Right lobe of liver (tissue), 6 donors: Measurements from ENCODE around the gene TRPM7. TPM values are rescaled to one million over a fixed set of nuclear protein-coding genes. Genes with fewer than 3 reads are reported as not detected.

ENCODE experiments used
- ATAC-seq, 4 donors: fragments of 200-7000 bp; cut with Tn5 transposase; one replicate each; pipeline ENCODE4 v1.9.1; 2020; ENCODE audit warnings: mild to moderate bottlenecking in 4 of 4, moderate library complexity in 4 of 4
- DNase-seq, 3 donors: peaks; one replicate each; pipeline ENCODE4 v3.0.0-alpha.2; 2020
- H3K27ac ChIP-seq, 3 donors: fragments of 200-600 bp; one replicate each; pipeline ENCODE4 v1.8.0; 2022
- H3K27me3 ChIP-seq, 2 donors: fragments of 200-600 bp; one replicate each; pipeline ENCODE4 v1.8.0; 2022
- H3K36me3 ChIP-seq, 4 donors: fragments of 200-600 bp; sonication (generic) in 1 of 4; one replicate each; pipeline versions ENCODE4 v1.5.1 to v1.8.0; 2017 to 2022; ENCODE audit warnings: control low read depth in 1 of 4
- H3K4me1 ChIP-seq, 4 donors: fragments of 200-600 bp; sonication (generic) in 1 of 4; one replicate each; pipeline versions ENCODE4 v1.5.1 to v1.8.0; 2017 to 2022; ENCODE audit warnings: control low read depth in 1 of 4
- H3K4me3 ChIP-seq, 3 donors: fragments of 200-600 bp; one replicate each; pipeline ENCODE4 v1.8.0; 2022
- H3K9me3 ChIP-seq, 4 donors: fragments of 200-600 bp; sonication (generic) in 1 of 4; one replicate each; pipeline versions ENCODE4 v1.5.1 to v1.8.0; 2017 to 2022; ENCODE audit warnings: control low read depth in 1 of 4
- CTCF ChIP-seq, 4 donors: fragments of 200-600 bp in 3 of 4; fragments of 450-650 bp in 1 of 4; IDR thresholded peaks; one replicate each; pipeline versions ENCODE4 v1.5.1 to v1.8.0; 2016 to 2022; ENCODE audit warnings: antibody characterized with exemption in 4 of 4, mild to moderate bottlenecking in 2 of 4
- POLR2A ChIP-seq: fragments of 450-650 bp; IDR thresholded peaks from one replicate; pipeline ENCODE4 v1.6.1; 2017; ENCODE audit warnings: antibody characterized with exemption, mild to moderate bottlenecking
- WGBS: methylation state at CpG from one replicate; pipeline ENCODE4 v1.1.6; 2018; ENCODE audit warnings: low coverage, low lambda C conversion rate; ENCODE audit not compliant: insufficient coverage; ENCODE audit errors: missing lambda C conversion rate; 5-methylcytosine and 5-hydroxymethylcytosine counted together
- intact Hi-C, 2 donors: fragments of 100-400 bp; cut with DNase I; formaldehyde crosslinking; loops; one replicate each; pipeline versions ENCODE4 v1.11.2 to v1.14.1; 2022
- total RNA-seq, 6 experiments: library from RNA; depleted of rRNA in 2 of 6; stranded (reverse); fragments of >200 nt in 2 of 6; fragmentation: NEBNext Ultra II Directional in 3 of 6; extraction: Animal tissue kit (Norgen Biotek cat#: 25700) in 3 of 6; gene quantifications; one replicate each; pipeline versions ENCODE4 v1.1.0 to v1.2.4, GENCODE V29; 2016 to 2023
- donor health status: DM: no; HTN: yes; CAD: no.
- donor health status: DM: no; HTN: no; CAD: no.
- donor health status: DM: no; HTN: no; CAD: no.
- donor health status: DM: no; HTN: yes; CAD: no.
- donor health status: DM: no; HTN: yes; CAD: no.

Gene TRPM7
- total RNA-seq, 6 experiments from 2014 or later, result 20.9 to 31.9 (median 24.7) TPM

DNA sequence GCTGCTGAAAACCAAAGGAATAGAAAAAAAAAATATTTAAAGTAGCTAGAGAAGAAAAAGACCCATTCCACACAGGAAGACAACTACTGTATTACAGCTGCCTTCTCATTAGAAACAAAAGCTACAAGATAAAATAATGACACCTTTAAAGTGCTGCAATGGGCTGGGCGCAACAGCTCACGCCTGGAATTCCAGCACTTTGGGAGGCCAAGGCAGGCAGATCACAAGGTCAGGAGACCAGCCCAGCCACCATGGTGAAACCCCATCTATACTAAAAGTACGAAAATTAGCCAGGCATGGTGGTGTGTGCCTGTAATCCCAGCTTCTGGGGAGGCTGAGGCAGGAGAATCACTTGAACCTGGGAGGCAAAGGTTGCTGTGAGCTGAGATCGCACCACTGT is 31.0 kb downstream of the TRPM7 start:
- Histone ChIP-seq H3K27ac (no peak overlapping the region), H3K4me3 (no peak overlapping the region), H3K27me3 (no peaks in the 10 kb centered on the region), H3K36me3 (peaks cover 0 to 51% (median 15%) of the 10 kb centered on the region in 4 donors), H3K9me3 (no peaks in the 10 kb centered on the region), H3K4me1 (no peaks in the 10 kb centered on the region)
- WGBS, result 81% methylated on average over 3 of the region's 4 CpGs
- DNase-seq (no peak), ATAC-seq (no peak)
- TF ChIP-seq CTCF (IDR thresholded peaks at IDR 0.05), result no peak
- no peak for TF ChIP-seq POLR2A
- intact Hi-C loops, result no loop called here

DNA sequence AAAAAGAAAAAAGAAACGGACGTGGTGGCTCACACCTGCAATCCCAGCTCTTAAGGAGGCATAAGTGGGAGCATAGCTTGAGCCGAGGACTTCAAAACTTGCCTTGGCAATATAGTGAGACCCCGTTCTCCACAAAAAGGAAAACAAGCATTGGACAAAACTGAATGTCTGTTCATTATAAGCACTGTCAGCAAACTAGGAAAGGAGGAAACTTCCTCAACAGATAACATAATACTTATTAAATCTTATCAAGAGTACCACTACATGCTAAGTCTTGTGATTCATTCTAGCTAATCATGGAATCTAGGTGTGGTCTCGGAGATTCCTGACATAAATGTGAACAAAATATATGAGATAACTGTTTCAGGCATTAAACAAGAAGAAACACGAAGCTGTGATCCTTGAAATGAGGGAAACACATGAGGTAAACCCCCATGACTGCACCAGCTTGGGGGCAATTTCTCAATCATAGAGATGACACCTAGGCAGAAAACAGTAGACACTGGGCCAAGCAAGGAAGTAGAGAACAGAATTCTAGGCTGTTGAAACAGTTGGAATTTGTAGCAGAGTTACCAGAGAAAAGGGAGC is 33.3 kb downstream of the TRPM7 start:
- WGBS, result 77% methylated on average over 6 of the region's 6 CpGs
- TF ChIP-seq CTCF (IDR thresholded peaks at IDR 0.05) (no peak), POLR2A (no peak)
- Histone ChIP-seq H3K9me3 (no peaks in the 10 kb centered on the region), H3K27me3 (no peaks in the 10 kb centered on the region), H3K27ac (no peak overlapping the region), H3K4me3 (no peak overlapping the region), H3K4me1 (no peaks in the 10 kb centered on the region), H3K36me3 (peaks cover 0 to 57% (median 20%) of the 10 kb centered on the region in 4 donors)
- ATAC-seq (no peak), DNase-seq (no peak)
- intact Hi-C loops, result no loop called here

DNA sequence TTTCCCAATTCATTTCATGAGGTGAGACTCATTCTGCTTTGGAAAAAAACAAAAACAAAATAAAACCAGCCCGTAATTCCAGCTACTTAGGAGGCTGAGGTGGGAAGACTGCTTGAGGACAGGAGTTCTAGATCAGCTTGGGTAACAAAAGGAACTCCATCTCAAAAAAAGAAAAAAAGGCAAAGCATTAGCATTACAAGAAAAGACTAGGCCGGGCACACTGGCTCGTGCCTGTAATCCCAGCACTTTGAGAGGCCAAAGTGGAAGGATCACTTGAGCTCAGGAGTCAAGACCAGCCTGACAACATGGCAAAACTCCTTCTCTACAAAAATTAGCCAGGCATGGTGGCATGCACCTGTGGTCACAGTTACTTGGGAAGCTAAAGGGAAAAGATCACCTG is 33.9 kb downstream of the TRPM7 start:
- Histone ChIP-seq H3K27me3 (no peaks in the 10 kb centered on the region), H3K27ac (no peak overlapping the region), H3K4me3 (no peak overlapping the region), H3K9me3 (no peaks in the 10 kb centered on the region), H3K36me3 (peaks cover 0 to 61% (median 21%) of the 10 kb centered on the region in 4 donors), H3K4me1 (no peaks in the 10 kb centered on the region)
- WGBS, result 100% methylated on average over 2 of the region's 3 CpGs
- DNase-seq (no peak), ATAC-seq (no peak)
- intact Hi-C loops, result no loop called here
- no peak for TF ChIP-seq POLR2A
- TF ChIP-seq CTCF (IDR thresholded peaks at IDR 0.05), result no peak

DNA sequence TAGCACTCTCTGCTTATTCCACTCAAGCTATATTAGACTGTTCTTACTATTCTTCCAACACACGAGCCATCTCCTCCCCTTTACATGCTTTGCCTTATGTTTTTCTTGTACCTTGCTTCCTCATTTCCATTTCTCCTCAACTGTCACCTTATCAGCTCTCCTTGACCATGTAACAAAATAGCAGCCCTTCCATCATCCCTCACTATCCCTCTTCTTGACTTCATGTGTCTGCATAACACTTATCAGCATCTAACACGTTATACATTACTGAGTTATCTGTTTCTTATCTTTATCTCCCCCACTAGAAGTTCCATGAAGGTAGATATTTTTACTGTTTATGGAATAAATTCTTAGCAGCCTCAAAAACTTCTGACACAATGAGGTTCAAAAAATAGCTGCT is 45.3 kb downstream of the TRPM7 start:
- TF ChIP-seq POLR2A (no peak), CTCF (IDR thresholded peaks at IDR 0.05) (no peak)
- intact Hi-C loops, result no loop called here
- 86% methylated on average over 2 of the region's 2 CpGs for WGBS
- Histone ChIP-seq H3K27me3 (no peaks in the 10 kb centered on the region), H3K4me1 (no peaks in the 10 kb centered on the region), H3K9me3 (no peaks in the 10 kb centered on the region), H3K36me3 (peaks cover 0 to 66% (median 22%) of the 10 kb centered on the region in 4 donors), H3K27ac (no peak overlapping the region), H3K4me3 (no peak overlapping the region)
- DNase-seq (no peak), ATAC-seq (no peak)

GRCh38 chr15:50636146-50636545 is 50.5 kb downstream of the TRPM7 start:
- Histone ChIP-seq H3K27me3 (no peaks in the 10 kb centered on the region), H3K27ac (no peak overlapping the region), H3K4me3 (no peak overlapping the region), H3K4me1 (no peaks in the 10 kb centered on the region), H3K36me3 (peaks cover 0 to 81% (median 21%) of the 10 kb centered on the region in 4 donors), H3K9me3 (no peaks in the 10 kb centered on the region)
- DNase-seq (no peak), ATAC-seq (no peak)
- intact Hi-C loops, result no loop called here
- TF ChIP-seq POLR2A (no peak), CTCF (IDR thresholded peaks at IDR 0.05) (no peak)
- WGBS, result 100% methylated on average over 8 of the region's 9 CpGs
